Fibroblast of lung (primary cell): ENCODE results near the gene VPS45.

Source experiments
- CTCF ChIP-seq, 2 donors: IDR thresholded peaks in 1 of 2; conservative IDR thresholded peaks in 1 of 2; 1 replicate in 1 of 2; 2 replicates in 1 of 2; pipeline ENCODE4 v1.5.1; 2011 to 2012; ENCODE audit warnings: low read length in 2 of 2, control low read depth in 1 of 2, inconsistent platforms in 1 of 2, low read depth in 1 of 2, mild to moderate bottlenecking in 1 of 2
- EZH2 ChIP-seq: IDR thresholded peaks from 2 replicates; pipeline ENCODE4 v1.5.1; 2012; ENCODE audit warnings: low read length, control low read depth, mild to moderate bottlenecking; ENCODE audit errors: missing control alignments

DNA sequence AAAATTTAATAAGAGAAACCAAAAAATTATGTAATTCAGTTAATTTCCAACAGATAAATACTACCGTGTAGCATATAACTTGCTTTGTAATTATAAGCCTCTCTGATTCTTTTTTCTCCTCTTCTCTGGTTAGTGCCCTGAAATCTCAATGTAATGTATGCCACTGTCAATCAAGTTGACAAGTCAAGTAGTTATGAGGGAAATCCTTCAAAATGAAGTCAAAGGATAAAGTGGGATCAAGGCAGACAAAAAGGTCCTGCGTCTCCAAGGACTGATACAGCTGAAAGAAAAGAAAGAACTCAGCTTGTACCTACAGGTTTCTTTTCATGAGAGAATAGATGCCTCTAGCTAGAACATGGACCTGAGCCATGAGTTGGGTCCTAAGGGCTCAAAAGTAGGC lies 19.8 kb downstream of the VPS45 start:
- TF ChIP-seq CTCF (conservative IDR thresholded peaks at IDR 0.05 in 1 of 2, IDR thresholded peaks at IDR 0.05 in 1 of 2; ENCODE audit: low read depth in 1 of 2, low read length in 2 of 2) (no peak), EZH2 (no peak)
